Measurements from ENCODE around the gene DAZAP1. TPM values are rescaled to one million over a fixed set of nuclear protein-coding genes. Genes with fewer than 3 reads are reported as not detected.

DAZAP1 gene
- total RNA-seq, 1 donor from 2014 or later = 107 TPM

DNA sequence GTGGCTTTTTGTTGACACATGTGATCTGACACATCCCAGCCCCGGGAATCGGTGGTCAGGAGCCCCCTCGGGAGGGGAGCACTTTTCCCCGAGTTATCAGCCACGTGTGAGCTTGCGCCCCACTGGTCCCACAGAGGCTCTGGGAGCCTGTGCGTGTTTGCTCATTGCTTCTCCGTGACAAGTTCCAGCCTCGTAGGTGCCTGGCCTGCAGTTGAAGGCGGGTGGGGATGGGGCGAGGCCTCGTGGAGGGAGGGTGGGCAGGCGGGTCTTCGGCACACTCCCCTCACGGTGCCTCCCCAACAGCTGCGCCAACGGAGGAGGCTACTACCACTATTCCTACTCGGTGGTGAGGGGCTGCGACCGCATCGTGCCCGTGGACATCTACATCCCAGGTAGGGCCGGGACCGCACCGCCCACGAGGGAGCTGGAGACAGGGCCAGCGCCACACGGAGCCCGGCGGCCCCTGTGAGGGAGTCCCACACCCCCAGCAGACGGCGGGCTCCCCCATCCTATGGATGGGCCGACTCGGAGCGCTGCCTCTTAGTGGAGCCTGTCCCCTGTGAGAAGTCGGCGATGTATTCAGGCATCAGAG lies 14.4 kb upstream of the DAZAP1 start:
- no peaks in the 10 kb centered on the region for H3K27me3 ChIP-seq
- H3K4me1 Mint-ChIP-seq = no peaks in the 10 kb centered on the region
- no peaks in the 10 kb centered on the region for H3K9me3 Mint-ChIP-seq
- H3K4me1 ChIP-seq = no peaks in the 10 kb centered on the region
- TF ChIP-seq EZH2 (IDR thresholded peaks at IDR 0.05) = no peak
- TF ChIP-seq EZH2phosphoT487 (IDR thresholded peaks at IDR 0.05) = no peak
- TF ChIP-seq, protein P1, sequence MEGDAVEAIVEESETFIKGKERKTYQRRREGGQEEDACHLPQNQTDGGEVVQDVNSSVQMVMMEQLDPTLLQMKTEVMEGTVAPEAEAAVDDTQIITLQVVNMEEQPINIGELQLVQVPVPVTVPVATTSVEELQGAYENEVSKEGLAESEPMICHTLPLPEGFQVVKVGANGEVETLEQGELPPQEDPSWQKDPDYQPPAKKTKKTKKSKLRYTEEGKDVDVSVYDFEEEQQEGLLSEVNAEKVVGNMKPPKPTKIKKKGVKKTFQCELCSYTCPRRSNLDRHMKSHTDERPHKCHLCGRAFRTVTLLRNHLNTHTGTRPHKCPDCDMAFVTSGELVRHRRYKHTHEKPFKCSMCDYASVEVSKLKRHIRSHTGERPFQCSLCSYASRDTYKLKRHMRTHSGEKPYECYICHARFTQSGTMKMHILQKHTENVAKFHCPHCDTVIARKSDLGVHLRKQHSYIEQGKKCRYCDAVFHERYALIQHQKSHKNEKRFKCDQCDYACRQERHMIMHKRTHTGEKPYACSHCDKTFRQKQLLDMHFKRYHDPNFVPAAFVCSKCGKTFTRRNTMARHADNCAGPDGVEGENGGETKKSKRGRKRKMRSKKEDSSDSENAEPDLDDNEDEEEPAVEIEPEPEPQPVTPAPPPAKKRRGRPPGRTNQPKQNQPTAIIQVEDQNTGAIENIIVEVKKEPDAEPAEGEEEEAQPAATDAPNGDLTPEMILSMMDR (IDR thresholded peaks at IDR 0.05) = no peak
- H3K4me3 ChIP-seq = no peak overlapping the region
- H3K9ac ChIP-seq = no peak overlapping the region
- H3K36me3 Mint-ChIP-seq = peaks cover 16% of the 10 kb centered on the region
- H3K27me3 Mint-ChIP-seq (ENCODE audit: insufficient read depth, low read depth) = peaks cover 5% of the 10 kb centered on the region
- H2AFZ ChIP-seq (replicated peaks) = no peak overlapping the region
- DNase-seq (ENCODE audit: low spot score) = no peak
- H3K27ac Mint-ChIP-seq = no peak overlapping the region
- no peak overlapping the region for H3K4me2 ChIP-seq
- peaks cover 5% of the 10 kb centered on the region for H3F3A ChIP-seq (ENCODE audit: low read depth)
- H3K4me3 Mint-ChIP-seq = no peak overlapping the region
- H4K20me1 ChIP-seq (ENCODE audit: low read depth) = peaks cover 15% of the 10 kb centered on the region
- H3K27ac ChIP-seq = no peak overlapping the region
- no peaks in the 10 kb centered on the region for H3K79me2 ChIP-seq (ENCODE audit: low read depth)
- no peaks in the 10 kb centered on the region for H3K9me3 ChIP-seq (ENCODE audit: low read depth)
- no peaks in the 10 kb centered on the region for H3K36me3 ChIP-seq

DNA sequence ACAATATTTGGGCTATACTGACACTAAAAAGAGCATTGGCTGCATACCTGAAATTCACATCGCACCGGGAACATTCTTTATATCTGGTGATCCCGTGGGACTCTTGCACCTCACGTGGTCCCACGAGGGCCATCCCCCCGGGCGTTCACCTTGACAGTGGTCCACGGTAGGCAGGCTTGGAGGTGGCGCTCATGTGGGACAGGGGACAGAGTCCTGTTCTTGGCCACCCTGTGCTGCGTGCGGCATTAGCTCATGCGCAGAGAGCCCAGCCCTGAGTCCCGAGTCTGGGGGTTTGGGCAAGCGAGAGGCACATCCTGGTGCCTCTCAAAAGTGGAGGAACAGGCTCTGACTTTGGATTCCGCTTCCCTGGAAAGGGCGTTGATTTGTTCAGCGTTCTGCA lies 13.5 kb upstream of the DAZAP1 start:
- H3K27me3 Mint-ChIP-seq (ENCODE audit: insufficient read depth, low read depth) = peaks cover 3% of the 10 kb centered on the region
- no peaks in the 10 kb centered on the region for H3K27me3 ChIP-seq
- no peak overlapping the region for H3K4me3 Mint-ChIP-seq
- no peak overlapping the region for H2AFZ ChIP-seq (replicated peaks)
- no peaks in the 10 kb centered on the region for H3K4me1 ChIP-seq
- TF ChIP-seq, protein P1 (IDR thresholded peaks at IDR 0.05) = no peak
- TF ChIP-seq EZH2phosphoT487 (IDR thresholded peaks at IDR 0.05) (no peak), EZH2 (IDR thresholded peaks at IDR 0.05) (no peak)
- H3K9me3 Mint-ChIP-seq = no peaks in the 10 kb centered on the region
- peaks cover 15% of the 10 kb centered on the region for H4K20me1 ChIP-seq (ENCODE audit: low read depth)
- H3K27ac Mint-ChIP-seq = no peak overlapping the region
- H3K9me3 ChIP-seq (ENCODE audit: low read depth) = no peaks in the 10 kb centered on the region
- H3K4me3 ChIP-seq = no peak overlapping the region
- H3F3A ChIP-seq (ENCODE audit: low read depth) = peaks cover 2% of the 10 kb centered on the region
- H3K36me3 Mint-ChIP-seq = peaks cover 15% of the 10 kb centered on the region
- no peaks in the 10 kb centered on the region for H3K36me3 ChIP-seq
- no peak for DNase-seq (ENCODE audit: low spot score)
- peak overlapping the region; percentile 13 for H3K27ac ChIP-seq
- no peak overlapping the region for H3K9ac ChIP-seq
- no peak overlapping the region for H3K4me2 ChIP-seq
- peaks cover 2% of the 10 kb centered on the region for H3K4me1 Mint-ChIP-seq
- H3K79me2 ChIP-seq (ENCODE audit: low read depth) = no peaks in the 10 kb centered on the region

DNA sequence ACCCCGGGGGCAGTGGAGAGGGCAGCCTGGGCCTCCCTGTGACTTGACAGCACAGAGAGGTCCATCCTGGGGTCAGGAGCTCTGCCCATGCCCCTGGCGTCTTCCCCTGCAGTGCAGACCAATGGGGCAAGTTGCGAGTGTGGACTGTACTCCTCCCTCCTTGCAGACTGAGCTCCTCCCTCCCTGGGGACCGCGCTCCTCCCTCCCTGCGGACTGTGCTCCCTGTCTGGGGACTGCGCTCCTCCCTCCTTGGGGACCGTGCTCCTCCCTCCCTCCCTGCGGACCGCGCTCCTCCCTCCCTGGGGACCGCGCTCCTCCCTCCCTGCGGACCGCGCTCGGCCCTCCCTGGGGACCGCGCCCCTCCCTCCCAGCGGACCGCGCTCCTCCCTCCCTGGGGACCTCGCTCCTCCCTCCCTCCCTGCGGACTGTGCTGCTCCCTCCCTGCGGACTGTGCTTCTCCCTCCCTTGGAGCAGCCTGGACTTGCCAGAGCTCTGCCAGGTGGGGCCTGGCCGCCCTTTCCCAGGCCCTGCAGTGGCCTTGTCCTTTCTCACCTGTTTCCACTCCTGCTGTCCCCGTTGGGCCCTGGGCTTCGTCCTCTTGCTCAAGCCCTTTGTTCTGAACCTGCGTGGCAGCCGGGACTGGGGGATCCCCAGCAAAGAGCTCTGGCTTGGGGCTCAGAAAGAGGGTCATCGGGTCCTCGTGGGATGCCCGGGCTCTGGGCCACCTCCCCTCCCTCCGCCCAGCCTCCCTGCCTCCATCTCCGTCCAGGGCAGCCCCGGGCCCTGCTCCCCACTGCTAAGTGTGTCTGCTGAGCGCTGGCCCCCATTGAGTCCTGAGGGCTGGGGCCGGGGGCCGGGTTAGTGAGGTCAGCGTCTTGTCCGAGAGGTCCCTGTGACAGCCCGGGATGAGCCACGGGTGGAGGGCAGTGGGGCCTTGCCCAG lies 12.9 kb upstream of the DAZAP1 start:
- H2AFZ ChIP-seq (replicated peaks) = no peak overlapping the region
- no peak for TF ChIP-seq EZH2 (IDR thresholded peaks at IDR 0.05)
- no peak for TF ChIP-seq EZH2phosphoT487 (IDR thresholded peaks at IDR 0.05)
- TF ChIP-seq, protein P1 (IDR thresholded peaks at IDR 0.05) = no peak
- Mint-ChIP-seq H3K9me3 (no peaks in the 10 kb centered on the region), H3K4me3 (no peak overlapping the region), H3K36me3 (peaks cover 8% of the 10 kb centered on the region), H3K4me1 (peaks cover 2% of the 10 kb centered on the region), H3K27ac (no peak overlapping the region), H3K27me3 (ENCODE audit: insufficient read depth, low read depth) (peaks cover 2% of the 10 kb centered on the region)
- no peak for DNase-seq (ENCODE audit: low spot score)
- peaks cover 20% of the 10 kb centered on the region for H4K20me1 ChIP-seq (ENCODE audit: low read depth)
- no peaks in the 10 kb centered on the region for H3K36me3 ChIP-seq
- no peaks in the 10 kb centered on the region for H3F3A ChIP-seq (ENCODE audit: low read depth)
- H3K79me2 ChIP-seq (ENCODE audit: low read depth) = no peaks in the 10 kb centered on the region
- no peaks in the 10 kb centered on the region for H3K9me3 ChIP-seq (ENCODE audit: low read depth)
- H3K27ac ChIP-seq = peak overlapping the region; percentile 13
- no peak overlapping the region for H3K9ac ChIP-seq
- no peak overlapping the region for H3K4me2 ChIP-seq
- no peaks in the 10 kb centered on the region for H3K27me3 ChIP-seq
- no peak overlapping the region for H3K4me3 ChIP-seq
- no peaks in the 10 kb centered on the region for H3K4me1 ChIP-seq
